OCI-LY3 (cell line): Measurements from ENCODE around the gene CTSD.

Experiments used
- H2AFZ ChIP-seq: fragments of 200-600, 300-600 bp; shearing (Covaris generic); 2 replicates; pipeline ENCODE4 v1.6.0; 2014; ENCODE audit warnings: antibody characterized with exemption, low read depth, low read length
- H3K27ac ChIP-seq: fragments of 200-600, 300-600 bp; sonication (generic); 2 replicates; pipeline ENCODE4 v1.5.1; 2014; ENCODE audit warnings: mild to moderate bottlenecking, low read length, moderate library complexity, mixed read lengths
- H3K27me3 ChIP-seq: fragments of 200-600, 300-600 bp; sonication (generic); 2 replicates; pipeline ENCODE4 v1.6.1; 2014; ENCODE audit warnings: low read depth, low read length, mixed read lengths
- H3K36me3 ChIP-seq: fragments of 200-600, 300-600 bp; sonication (generic); replicated peaks from 2 replicates; pipeline ENCODE3; 2014; ENCODE audit warnings: low read depth, low read length, mixed read lengths
- H3K4me1 ChIP-seq: fragments of 300-600, 200-600 bp; sonication (generic); 2 replicates; pipeline ENCODE4 v1.6.1; 2014; ENCODE audit warnings: low read length, mixed read lengths
- H3K4me2 ChIP-seq: fragments of 200-600, 300-600 bp; sonication (generic); 2 replicates; pipeline ENCODE4 v1.6.1; 2014; ENCODE audit warnings: low read length, mixed read lengths
- H3K4me3 ChIP-seq: fragments of 300-600, 200-600 bp; sonication (generic); 2 replicates; pipeline ENCODE4 v1.5.1; 2014; ENCODE audit warnings: antibody characterized with exemption, mild to moderate bottlenecking, low read length, moderate library complexity
- H3K79me2 ChIP-seq: fragments of 300-600, 200-600 bp; shearing (Covaris generic); 2 replicates; pipeline ENCODE4 v1.6.1; 2014; ENCODE audit warnings: mild to moderate bottlenecking, low read length, mixed read lengths
- H3K9ac ChIP-seq: fragments of 300-600, 200-600 bp; shearing (Covaris generic); 2 replicates; pipeline ENCODE4 v1.6.0; 2014; ENCODE audit warnings: mild to moderate bottlenecking, low read length, moderate library complexity
- H3K9me3 ChIP-seq: fragments of 200-600, 300-600 bp; shearing (Covaris generic); 2 replicates; pipeline ENCODE4 v1.6.1; 2014; ENCODE audit warnings: low read length, mixed read lengths; ENCODE audit not compliant: insufficient read depth
- H4K20me1 ChIP-seq: fragments of 200-600, 300-600 bp; sonication (generic); 2 replicates; pipeline ENCODE4 v1.6.1; 2016; ENCODE audit warnings: low read length, mixed read lengths; ENCODE audit not compliant: insufficient read depth
- EZH2phosphoT487 ChIP-seq: fragments of 200-600 bp; shearing (Covaris generic); IDR thresholded peaks from 2 replicates; pipeline ENCODE4 v1.6.1; 2018; ENCODE audit warnings: antibody characterized with exemption, mixed run types, low read depth
- TF ChIP-seq, protein P1 (sequence below): fragments of 200-600, 300-600 bp; sonication (generic); IDR thresholded peaks from 2 replicates; pipeline ENCODE4 v1.5.1; 2014; ENCODE audit warnings: antibody characterized with exemption, low read length, low read depth

The CTSD gene

DNA sequence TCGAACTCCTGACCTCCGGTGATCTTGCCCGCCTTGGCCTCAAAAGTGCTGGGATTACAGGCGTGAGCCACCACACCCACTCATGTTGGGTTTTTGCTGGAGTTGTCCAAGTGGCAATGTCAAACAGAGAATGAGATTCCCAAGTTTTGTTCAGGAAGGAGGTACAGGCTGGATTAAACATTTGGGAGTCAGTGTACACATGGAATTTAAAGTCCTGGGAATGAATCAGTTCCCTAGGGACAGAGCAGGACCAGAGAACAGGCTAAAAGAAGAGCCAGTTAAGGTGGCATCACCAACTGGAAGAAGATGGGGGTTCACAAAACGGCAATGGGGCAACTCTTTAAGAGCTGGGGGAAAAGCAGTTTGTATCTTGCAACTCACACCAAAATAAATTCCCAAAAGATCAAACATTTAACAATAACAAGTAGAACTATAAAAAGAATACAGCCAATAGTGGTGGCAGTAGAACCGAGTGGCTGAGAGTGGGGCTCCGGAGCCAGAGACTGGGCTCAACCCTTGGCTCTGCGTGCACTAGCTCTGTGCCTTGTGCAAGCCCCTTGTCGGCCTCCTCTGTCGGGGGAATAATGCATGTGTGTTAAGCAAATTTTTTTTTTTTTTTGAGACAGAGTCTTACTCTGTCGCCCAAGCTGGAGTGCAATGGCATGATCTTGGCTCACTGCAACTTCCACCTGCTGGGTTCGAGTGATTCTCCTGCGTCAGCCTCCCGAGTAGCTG is 33.8 kb upstream of the CTSD start:
- H4K20me1 ChIP-seq = no peaks in the 10 kb centered on the region
- H3K4me2 ChIP-seq = no peak overlapping the region
- H3K27me3 ChIP-seq = peaks cover 16% of the 10 kb centered on the region
- no peak overlapping the region for H3K27ac ChIP-seq
- no peak overlapping the region for H3K4me3 ChIP-seq
- no peaks in the 10 kb centered on the region for H3K4me1 ChIP-seq
- H3K36me3 ChIP-seq = no peaks in the 10 kb centered on the region
- H3K9me3 ChIP-seq = no peaks in the 10 kb centered on the region
- H3K79me2 ChIP-seq = no peaks in the 10 kb centered on the region
- no peak for TF ChIP-seq EZH2phosphoT487
- TF ChIP-seq, protein P1, sequence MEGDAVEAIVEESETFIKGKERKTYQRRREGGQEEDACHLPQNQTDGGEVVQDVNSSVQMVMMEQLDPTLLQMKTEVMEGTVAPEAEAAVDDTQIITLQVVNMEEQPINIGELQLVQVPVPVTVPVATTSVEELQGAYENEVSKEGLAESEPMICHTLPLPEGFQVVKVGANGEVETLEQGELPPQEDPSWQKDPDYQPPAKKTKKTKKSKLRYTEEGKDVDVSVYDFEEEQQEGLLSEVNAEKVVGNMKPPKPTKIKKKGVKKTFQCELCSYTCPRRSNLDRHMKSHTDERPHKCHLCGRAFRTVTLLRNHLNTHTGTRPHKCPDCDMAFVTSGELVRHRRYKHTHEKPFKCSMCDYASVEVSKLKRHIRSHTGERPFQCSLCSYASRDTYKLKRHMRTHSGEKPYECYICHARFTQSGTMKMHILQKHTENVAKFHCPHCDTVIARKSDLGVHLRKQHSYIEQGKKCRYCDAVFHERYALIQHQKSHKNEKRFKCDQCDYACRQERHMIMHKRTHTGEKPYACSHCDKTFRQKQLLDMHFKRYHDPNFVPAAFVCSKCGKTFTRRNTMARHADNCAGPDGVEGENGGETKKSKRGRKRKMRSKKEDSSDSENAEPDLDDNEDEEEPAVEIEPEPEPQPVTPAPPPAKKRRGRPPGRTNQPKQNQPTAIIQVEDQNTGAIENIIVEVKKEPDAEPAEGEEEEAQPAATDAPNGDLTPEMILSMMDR = no peak
- no peak overlapping the region for H3K9ac ChIP-seq
- H2AFZ ChIP-seq = no peak overlapping the region

DNA sequence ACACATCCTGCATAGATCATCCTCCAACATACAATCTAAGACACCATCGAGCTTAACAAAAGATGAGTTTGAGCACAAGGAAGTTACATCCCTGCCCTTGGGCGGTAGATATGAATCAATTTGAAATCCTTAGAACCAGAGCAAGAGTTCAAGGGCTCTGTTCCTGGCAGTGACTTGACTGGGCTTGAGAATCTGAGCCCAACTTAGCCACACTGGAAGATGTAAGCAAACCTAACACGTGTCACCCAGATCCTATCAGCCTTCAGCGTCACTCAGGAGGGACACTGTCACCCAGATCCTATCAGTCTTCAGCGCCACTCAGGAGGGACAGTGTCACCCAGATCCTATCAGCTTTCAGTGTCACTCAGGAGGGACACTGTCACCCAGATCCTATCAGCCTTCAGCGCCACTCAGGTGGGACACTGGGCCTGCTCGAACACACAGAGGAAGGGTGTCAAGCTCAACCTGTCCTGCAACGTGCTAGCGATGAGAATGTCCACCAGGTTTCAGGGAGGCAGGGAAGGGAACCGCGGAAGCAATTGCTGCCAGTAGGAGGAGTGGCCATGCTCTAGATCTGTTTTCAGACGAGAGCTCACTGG is 32.8 kb upstream of the CTSD start:
- H3K9me3 ChIP-seq = no peaks in the 10 kb centered on the region
- H4K20me1 ChIP-seq = no peaks in the 10 kb centered on the region
- no peak for TF ChIP-seq EZH2phosphoT487
- TF ChIP-seq, protein P1 = no peak
- no peaks in the 10 kb centered on the region for H3K36me3 ChIP-seq
- no peak overlapping the region for H3K4me2 ChIP-seq
- no peaks in the 10 kb centered on the region for H3K79me2 ChIP-seq
- H3K9ac ChIP-seq = no peak overlapping the region
- H3K27me3 ChIP-seq = peaks cover 16% of the 10 kb centered on the region
- H3K4me1 ChIP-seq = no peaks in the 10 kb centered on the region
- no peak overlapping the region for H3K27ac ChIP-seq
- no peak overlapping the region for H2AFZ ChIP-seq
- no peak overlapping the region for H3K4me3 ChIP-seq

GRCh38 chr11:1793081-1793480 is 29.4 kb upstream of the CTSD start:
- Histone ChIP-seq H4K20me1 (no peaks in the 10 kb centered on the region), H3K4me3 (no peak overlapping the region), H3K9ac (no peak overlapping the region), H3K27me3 (peaks cover 17% of the 10 kb centered on the region; the same call in 1 of the 2 replicates), H3K27ac (no peak overlapping the region), H3K4me2 (no peak overlapping the region), H3K79me2 (no peaks in the 10 kb centered on the region), H2AFZ (no peak overlapping the region), H3K4me1 (no peaks in the 10 kb centered on the region), H3K9me3 (no peaks in the 10 kb centered on the region), H3K36me3 (no peaks in the 10 kb centered on the region)
- TF ChIP-seq EZH2phosphoT487 = no peak
- TF ChIP-seq, protein P1 = no peak

DNA sequence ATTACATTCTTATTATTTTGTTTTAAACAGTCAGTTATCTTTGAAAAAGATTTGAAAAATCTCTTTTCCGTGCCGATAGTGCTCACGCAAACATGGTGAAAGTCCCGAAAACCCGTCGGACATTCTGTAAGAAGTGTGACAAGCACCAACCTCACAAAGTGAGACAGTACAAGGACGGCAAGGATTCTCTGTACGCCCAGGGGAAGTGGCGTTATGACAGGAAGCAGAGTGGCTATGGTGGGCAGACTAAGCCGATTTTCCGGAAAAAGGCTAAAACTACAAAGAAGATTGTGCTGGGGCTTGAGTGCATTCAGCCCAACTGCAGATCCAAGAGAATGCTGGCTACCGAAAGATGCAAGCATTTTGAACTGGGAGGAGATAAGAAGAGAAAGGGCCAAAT is 28.7 kb upstream of the CTSD start:
- TF ChIP-seq, protein P1 = no peak
- TF ChIP-seq EZH2phosphoT487 = no peak
- no peaks in the 10 kb centered on the region for H4K20me1 ChIP-seq
- H3K27ac ChIP-seq = no peak overlapping the region
- no peak overlapping the region for H3K4me3 ChIP-seq
- no peak overlapping the region for H3K9ac ChIP-seq
- H3K9me3 ChIP-seq = no peaks in the 10 kb centered on the region
- H3K4me2 ChIP-seq = no peak overlapping the region
- H3K27me3 ChIP-seq = peaks cover 15% of the 10 kb centered on the region; the same call in 1 of the 2 replicates
- no peaks in the 10 kb centered on the region for H3K4me1 ChIP-seq
- H2AFZ ChIP-seq = no peak overlapping the region
- H3K36me3 ChIP-seq = no peaks in the 10 kb centered on the region
- H3K79me2 ChIP-seq = no peaks in the 10 kb centered on the region
